Stimulated activated CD8-positive, alpha-beta memory T cell treated with anti-CD3 and anti-CD28 coated beads, Interleukin-7, amount 100 ng/mL, for 24 hours (primary cell): ENCODE results near the gene CLMN.

Experiments
- DNase-seq: peaks from one replicate; pipeline ENCODE4 v3.0.0-alpha.2; 2020; ENCODE audit warnings: low read depth

CLMN gene

DNA sequence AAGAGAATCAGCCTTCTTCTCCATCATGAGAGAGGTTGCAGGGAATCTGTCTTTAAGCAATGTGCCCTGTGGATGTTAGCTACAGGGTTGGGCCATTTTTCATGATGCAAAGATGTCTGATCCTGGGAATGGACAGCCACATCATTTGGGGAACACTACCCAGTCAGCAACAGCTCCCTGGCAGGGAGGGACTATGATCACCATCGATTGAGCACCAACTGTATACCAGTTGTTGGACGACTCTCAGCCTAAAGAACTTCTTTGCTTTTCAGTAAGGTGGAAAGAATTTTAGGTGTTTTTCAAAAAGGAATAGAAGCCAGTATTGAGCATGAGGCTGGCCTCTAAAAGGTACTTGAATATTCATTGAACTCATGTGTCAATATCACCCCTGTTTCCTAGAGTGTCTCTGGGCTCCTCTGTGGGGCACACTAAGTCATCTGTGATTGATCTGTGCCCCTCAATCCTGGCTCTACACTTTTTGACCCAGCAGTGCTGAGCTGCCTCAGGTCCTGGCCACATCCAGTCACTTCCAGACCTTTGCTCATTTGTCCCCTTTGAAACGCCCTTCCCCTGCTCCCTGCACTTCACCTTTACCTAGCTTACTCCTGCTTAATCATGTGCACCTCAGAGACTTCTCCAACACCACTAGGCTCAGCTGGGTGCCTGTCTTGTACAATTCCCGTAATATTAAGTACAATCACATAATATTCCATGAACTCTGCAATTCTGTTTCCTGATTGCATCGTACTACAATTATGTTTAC is 2.2 kb upstream of the CLMN start:
- DNase-seq: no peak

- no peak for DNase-seq
Measured at GRCh38 chr14:95320955-95321600, 1.4 kb upstream of the CLMN start.

GRCh38 chr14:95320078-95320895 is 579 bp upstream of the CLMN start:
- DNase-seq: no peak

DNA sequence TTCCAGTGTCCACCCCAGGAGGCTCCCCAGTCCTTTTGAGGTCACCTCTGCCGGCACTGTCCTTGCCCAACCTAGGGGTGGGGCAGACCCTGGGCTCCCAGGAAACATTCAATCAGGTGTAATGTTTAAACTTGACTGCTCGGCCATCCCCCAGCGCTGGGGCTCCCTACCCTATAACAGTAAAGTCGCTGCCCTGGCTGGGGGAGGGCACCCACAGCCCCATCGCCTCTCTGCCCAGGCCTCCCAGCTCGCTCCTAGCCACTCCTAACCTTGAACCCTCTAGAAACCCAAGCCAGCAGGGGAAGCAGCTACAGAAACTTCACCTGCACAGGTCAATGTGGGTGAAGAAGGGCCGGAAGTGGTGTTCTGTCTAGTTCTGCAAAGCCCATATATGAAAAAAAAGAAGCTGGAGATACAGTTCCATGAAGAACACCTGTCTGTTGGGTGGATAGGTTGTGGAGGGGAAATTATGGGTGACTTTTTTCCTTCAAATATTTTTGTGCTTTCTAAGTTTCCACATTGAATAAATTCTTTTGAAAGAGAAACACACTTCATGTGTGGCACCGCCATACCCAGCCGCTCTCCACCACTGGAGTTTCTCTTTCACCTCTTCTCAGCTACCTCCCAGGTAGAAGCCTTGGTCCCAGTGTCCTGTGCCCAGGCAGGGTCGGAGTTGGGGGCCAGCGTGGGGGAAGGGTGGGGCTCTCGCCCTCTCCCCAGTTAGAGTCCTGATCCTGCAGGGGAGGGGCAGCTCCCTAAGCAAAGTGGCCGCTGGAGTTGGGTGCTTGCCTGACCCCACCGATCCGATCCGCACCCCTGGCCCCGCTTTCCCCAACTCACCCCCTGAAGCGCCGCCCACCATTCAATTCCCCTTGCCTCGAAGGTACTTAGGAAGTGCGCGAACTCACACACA is 1.1 kb downstream of the CLMN start:
- no peak for DNase-seq

GRCh38 chr14:95317817-95318343 is 1.8 kb downstream of the CLMN start:
- DNase-seq: no peak

GRCh38 chr14:95316821-95317220 is 2.9 kb downstream of the CLMN start:
- no peak for DNase-seq

DNA sequence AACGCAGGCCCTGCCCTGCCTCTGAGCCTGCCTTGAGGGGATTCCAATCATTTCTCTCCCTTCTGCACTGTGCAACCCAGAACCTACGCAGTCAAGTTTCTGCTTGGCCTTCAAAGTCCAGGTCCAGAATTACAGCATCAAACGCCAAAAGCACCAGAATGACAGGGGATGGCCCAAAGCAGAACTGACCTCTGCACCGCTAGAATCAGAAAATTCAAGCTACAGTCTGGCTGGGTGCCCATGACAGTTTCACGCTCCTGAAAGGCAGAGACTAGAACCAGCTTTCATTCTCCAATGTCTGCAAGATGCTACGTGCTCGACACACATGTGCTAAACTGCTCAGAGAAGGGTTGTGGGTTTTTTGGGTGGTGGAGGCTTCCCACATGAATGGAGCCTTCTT is 4.1 kb downstream of the CLMN start:
- DNase-seq: no peak

DNA sequence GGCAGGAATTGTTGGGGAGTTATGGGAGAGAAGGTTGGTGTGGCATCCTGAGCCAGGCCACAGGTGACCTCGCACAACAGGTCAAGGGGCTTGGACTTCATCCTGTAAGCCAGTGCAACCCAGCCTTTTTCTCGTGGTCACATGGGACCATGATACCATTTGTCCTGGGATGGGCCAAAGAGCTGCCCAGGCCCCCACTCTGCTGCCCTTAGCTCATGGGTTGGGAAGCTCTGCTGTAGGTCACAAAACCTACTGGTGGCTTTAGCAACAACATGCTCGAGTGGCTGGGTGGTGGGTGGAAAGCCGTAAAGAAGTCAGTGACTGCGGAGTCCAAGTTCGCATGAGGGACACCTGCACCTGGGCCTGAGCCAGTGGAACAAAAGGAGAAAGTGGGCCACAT is 4.6 kb downstream of the CLMN start:
- no peak for DNase-seq

- DNase-seq: no peak
Measured at GRCh38 chr14:95314609-95315008, 5.1 kb downstream of the CLMN start.

DNA sequence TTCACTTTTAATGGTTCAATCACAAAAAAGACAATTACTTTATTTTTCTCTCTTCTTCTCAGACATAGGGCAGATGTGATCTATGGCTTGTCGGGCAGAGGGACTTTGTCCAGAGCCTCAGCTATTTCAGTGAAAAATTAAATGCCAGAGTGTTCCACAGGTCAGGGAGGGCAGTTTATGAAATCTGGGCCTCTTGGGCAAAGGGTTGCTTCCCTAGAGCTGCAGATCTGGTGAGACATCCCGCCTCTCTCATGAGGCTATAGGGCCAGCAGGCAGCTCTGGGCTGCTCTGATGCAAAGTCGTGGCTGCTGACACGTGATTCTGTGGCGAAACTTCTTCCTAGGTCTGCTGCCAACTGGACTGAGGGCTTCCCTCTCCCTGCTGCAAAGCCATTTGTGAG is 6.0 kb downstream of the CLMN start:
- no peak for DNase-seq

- DNase-seq: no peak
Measured at GRCh38 chr14:95313190-95313589, 6.5 kb downstream of the CLMN start.

DNA sequence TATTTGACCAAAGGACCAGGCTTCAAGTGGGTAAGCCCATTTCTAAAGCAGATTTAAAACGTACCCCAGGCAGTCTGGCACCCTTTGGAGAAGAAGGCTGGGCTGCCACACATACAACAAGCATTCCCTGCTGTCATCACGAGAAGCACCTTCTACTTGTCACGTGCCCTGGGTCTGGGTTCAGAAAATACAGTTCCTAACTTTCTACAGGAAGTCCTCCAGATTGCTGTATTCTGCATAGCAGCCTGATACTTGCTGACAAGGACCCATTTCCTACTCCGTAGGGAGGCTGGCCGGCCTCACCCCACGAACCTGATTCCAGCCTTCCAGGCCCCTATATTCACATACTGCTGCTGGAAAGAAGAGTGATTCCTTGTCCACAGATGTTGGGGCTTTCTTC is 7.4 kb downstream of the CLMN start:
- no peak for DNase-seq

DNA sequence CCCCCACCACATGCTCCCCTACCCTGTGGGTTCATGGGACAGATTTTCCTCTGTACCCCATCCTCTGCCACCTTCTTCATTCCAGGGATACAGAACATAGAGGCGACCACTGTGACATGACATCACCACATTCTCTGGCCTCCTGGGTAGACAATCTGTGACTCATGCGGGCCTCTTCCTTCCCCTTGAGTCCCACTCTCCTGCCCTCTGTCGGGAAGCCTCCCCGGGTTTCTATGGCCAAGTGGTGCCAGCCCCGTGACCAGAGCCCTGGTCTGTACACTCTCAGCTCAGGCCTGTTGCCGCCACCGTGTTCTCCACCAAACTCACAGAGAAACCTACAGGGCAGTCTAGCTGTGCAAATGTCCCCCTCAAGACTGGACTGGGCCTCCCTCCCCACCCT is 8.0 kb downstream of the CLMN start:
- no peak for DNase-seq

DNA sequence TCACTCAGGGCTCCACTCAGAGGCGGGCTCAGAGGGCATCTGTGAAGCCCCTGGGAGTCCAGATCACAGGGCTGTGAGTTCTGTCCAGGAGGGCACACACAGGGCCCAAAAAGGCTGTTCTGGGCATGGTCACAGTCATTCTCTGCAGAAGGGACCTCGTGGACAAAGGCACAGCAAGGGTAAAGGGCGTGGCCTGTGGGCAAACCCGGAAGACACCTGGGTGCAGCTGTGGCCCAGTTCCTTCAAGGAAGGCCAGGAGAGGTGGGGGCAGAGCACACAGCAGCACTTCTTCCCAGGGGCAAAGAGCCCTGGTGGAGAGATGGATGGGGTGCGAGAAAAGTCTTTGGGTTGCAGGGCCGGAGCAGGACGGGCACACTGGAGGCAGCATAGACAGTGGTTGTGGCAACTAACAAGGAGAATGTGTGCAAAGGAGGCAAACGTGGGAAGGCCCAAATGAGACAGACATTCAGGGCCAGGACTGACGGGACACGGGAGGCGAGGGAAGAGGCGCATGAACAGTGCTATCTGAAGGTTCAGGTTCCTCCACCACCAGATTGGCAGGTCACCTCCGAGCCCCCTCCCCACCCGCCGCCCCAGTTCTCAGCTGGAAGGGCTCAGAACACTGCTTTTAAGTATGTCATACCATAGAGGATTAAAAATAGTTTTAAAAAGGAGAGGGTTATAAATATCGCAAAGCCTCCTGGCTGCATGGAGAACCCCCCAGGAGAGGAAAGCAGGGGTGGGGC is 8.9 kb downstream of the CLMN start:
- DNase-seq: no peak

- DNase-seq: no peak
Measured at GRCh38 chr14:95309261-95310051, 10.3 kb downstream of the CLMN start.

- no peak for DNase-seq
Measured at GRCh38 chr14:95308073-95308472, 11.6 kb downstream of the CLMN start.

DNA sequence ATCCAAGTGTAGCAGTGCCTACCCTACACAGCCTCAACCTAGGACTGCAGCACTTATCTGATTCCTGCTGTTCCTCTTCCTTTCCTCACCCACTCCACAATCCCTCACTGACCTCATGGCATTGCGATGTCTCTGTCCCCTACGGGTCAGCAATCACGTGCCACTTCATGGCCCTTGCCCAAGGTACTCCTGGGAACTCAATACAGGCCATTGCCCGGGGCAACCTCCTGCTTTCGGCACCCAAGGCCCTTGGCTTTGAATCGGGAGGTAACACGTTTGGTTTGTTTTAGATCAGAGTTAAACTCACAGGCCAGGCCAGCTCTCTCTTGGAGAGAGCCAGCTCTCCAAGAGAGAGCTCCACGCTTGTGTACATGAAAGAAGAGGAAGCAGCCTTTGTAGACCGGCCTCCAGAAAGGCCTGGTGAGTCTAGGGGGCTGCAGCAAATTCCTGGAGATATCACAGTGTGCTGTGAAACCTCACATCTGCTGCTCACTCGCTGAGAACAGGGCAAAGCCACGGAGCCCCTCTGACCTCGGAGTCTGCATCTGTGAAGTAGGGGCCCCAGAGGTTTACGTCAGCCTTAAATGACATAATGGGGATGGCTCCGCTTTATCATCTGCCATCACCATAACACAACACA is 12.2 kb downstream of the CLMN start:
- DNase-seq: no peak

- no peak for DNase-seq
Measured at GRCh38 chr14:95305940-95306339, 13.8 kb downstream of the CLMN start.

GRCh38 chr14:95305145-95305544 is 14.6 kb downstream of the CLMN start:
- no peak for DNase-seq

DNA sequence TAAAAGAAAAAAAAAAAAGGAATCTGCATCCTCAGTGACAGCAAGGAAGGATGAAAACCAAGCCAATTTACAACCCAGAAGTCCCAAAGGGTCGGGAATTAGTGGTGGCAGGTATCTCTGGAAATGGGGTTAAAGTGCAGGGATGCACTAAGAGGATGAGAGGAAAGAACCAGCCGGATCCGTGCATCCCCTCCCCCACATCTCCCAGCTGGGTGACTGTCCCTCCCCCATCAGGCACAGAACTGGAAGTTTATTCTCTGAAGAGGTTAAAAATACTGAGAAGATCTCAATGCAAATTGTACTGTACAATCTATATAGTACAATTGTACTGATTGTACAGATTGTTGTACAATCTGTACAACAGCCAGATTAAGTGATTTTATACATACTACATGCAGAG is 15.4 kb downstream of the CLMN start:
- DNase-seq: no peak
